Measurements from ENCODE around the gene OR4S1. TPM values are rescaled to one million over a fixed set of nuclear protein-coding genes. Genes with fewer than 3 reads are reported as not detected.
"Not testable (repeated sequence)": the region's sequence is repeated elsewhere in the genome, so short reads cannot be mapped to it uniquely, and the experiment has no call there.

Gene OR4S1
- total and polyA plus RNA-seq, 2 donors (not counting 1 experiment from before 2014, with no cell fraction given), result not detected

- H3K79me2 ChIP-seq (ENCODE audit: control insufficient read depth, insufficient read depth, low read length); CTCF ChIA-PET; intact Hi-C loops (cut with micrococcal nuclease); DNase-seq; H3K4me3 ChIP-seq (ENCODE audit: control extremely low read depth in 1 of 5, extremely low read depth in 1 of 5, insufficient read depth in 1 of 5, low read depth in 2 of 5, low read length in 4 of 5); H3K36me3 ChIP-seq (replicated peaks in 1 of 2; ENCODE audit: control extremely low read depth in 1 of 2, control insufficient read depth in 1 of 2, extremely low read depth in 1 of 2, insufficient read depth in 2 of 2, low read length in 1 of 2); H3K4me3 Mint-ChIP-seq; H3K9ac ChIP-seq (ENCODE audit: low read length); ATAC-seq (ENCODE audit: low read depth); H3K4me1 Mint-ChIP-seq; H3K4me2 ChIP-seq (replicated peaks; ENCODE audit: low read depth, low read length, poor library complexity, severe bottlenecking); H3K27ac ChIP-seq (ENCODE audit: low read length in 2 of 2); H4K20me1 ChIP-seq (ENCODE audit: control insufficient read depth, insufficient read depth, low read length, poor library complexity, severe bottlenecking); H2AFZ ChIP-seq (ENCODE audit: insufficient read depth, low read depth, low read length, poor library complexity, severe bottlenecking); H3K9me3 Mint-ChIP-seq (ENCODE audit: insufficient read depth); POLR2A ChIA-PET; H3K27ac Mint-ChIP-seq; H3K4me1 ChIP-seq (ENCODE audit: control insufficient read depth in 2 of 2, insufficient read depth in 2 of 2, low read length in 2 of 2); H3K9me3 ChIP-seq (ENCODE audit: control extremely low read depth in 1 of 3, control insufficient read depth in 2 of 3, insufficient read depth in 1 of 3, low read length in 2 of 3); H3K27me3 ChIP-seq (replicated peaks in 1 of 4; ENCODE audit: control extremely low read depth in 1 of 4, control insufficient read depth in 3 of 4, insufficient read depth in 4 of 4, low read length in 3 of 4): not testable (repeated sequence)
- peaks cover 12% of the 10 kb centered on the region for H3K27me3 Mint-ChIP-seq
- no CpG with 5 or more reads among the region's 2 CpGs for WGBS (ENCODE audit: insufficient coverage)
These were observed 36.5 kb downstream of the OR4S1 start for GRCh38 chr11:48342505-48342904.

- H3K27ac Mint-ChIP-seq; H3K4me3 Mint-ChIP-seq; H2AFZ ChIP-seq (ENCODE audit: insufficient read depth, low read depth, low read length, poor library complexity, severe bottlenecking); H3K36me3 ChIP-seq (replicated peaks in 1 of 2; ENCODE audit: control extremely low read depth in 1 of 2, control insufficient read depth in 1 of 2, extremely low read depth in 1 of 2, insufficient read depth in 2 of 2, low read length in 1 of 2); H3K4me2 ChIP-seq (replicated peaks; ENCODE audit: low read depth, low read length, poor library complexity, severe bottlenecking); intact Hi-C loops (cut with micrococcal nuclease); H3K27me3 ChIP-seq (replicated peaks in 1 of 4; ENCODE audit: control extremely low read depth in 1 of 4, control insufficient read depth in 3 of 4, insufficient read depth in 4 of 4, low read length in 3 of 4); H4K20me1 ChIP-seq (ENCODE audit: control insufficient read depth, insufficient read depth, low read length, poor library complexity, severe bottlenecking); H3K4me1 Mint-ChIP-seq; H3K9ac ChIP-seq (ENCODE audit: low read length); H3K9me3 ChIP-seq (ENCODE audit: control extremely low read depth in 1 of 3, control insufficient read depth in 2 of 3, insufficient read depth in 1 of 3, low read length in 2 of 3); CTCF ChIA-PET; POLR2A ChIA-PET; DNase-seq; H3K79me2 ChIP-seq (ENCODE audit: control insufficient read depth, insufficient read depth, low read length); H3K4me1 ChIP-seq (ENCODE audit: control insufficient read depth in 2 of 2, insufficient read depth in 2 of 2, low read length in 2 of 2); H3K27me3 Mint-ChIP-seq; H3K27ac ChIP-seq (ENCODE audit: low read length in 2 of 2); ATAC-seq (ENCODE audit: low read depth); H3K9me3 Mint-ChIP-seq (ENCODE audit: insufficient read depth); H3K4me3 ChIP-seq (ENCODE audit: control extremely low read depth in 1 of 5, extremely low read depth in 1 of 5, insufficient read depth in 1 of 5, low read depth in 2 of 5, low read length in 4 of 5): not testable (repeated sequence)
- 71% methylated on average over 4 of the region's 5 CpGs for WGBS (ENCODE audit: insufficient coverage)
These were observed 40.3 kb downstream of the OR4S1 start for GRCh38 chr11:48346286-48346685.

DNA sequence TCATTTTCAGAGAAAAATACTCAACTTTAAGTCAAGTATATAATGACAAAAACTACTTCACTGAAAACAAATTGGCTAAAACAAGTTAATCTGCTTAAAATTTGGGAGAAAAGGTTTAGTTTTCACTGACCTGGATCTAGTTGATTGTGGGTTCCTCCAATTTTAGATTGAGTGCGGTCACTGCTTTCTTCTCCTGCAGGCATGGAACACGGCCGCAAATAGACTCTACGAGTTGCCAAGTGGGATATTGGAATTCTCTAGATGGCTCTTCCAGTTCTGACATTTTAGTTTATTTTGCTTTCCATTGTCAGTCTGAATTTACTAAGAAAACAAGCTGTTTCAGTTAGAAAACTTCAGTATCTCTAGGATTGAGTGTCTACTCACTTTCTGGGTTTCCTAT, 48.0 kb downstream of the OR4S1 start:
- POLR2A ChIA-PET, result no interaction called here
- no peak for ATAC-seq (ENCODE audit: low read depth)
- H3K79me2 ChIP-seq (ENCODE audit: control insufficient read depth, insufficient read depth, low read length), result no peaks in the 10 kb centered on the region

More for the DNA sequence above, 48.0 kb downstream of the OR4S1 start:
- no peaks in the 10 kb centered on the region for H3K27me3 Mint-ChIP-seq
- intact Hi-C loops (cut with micrococcal nuclease), result no loop called here
- H3K36me3 ChIP-seq (replicated peaks in 1 of 2; ENCODE audit: control extremely low read depth in 1 of 2, control insufficient read depth in 1 of 2, extremely low read depth in 1 of 2, insufficient read depth in 2 of 2, low read length in 1 of 2), result no peaks in the 10 kb centered on the region
- H3K9me3 ChIP-seq (ENCODE audit: control extremely low read depth in 1 of 3, control insufficient read depth in 2 of 3, insufficient read depth in 1 of 3, low read length in 2 of 3), result peaks cover 0 to 12% (median 0%) of the 10 kb centered on the region in 3 donors
- 100% methylated on average over 1 of the region's 4 CpGs for WGBS (ENCODE audit: insufficient coverage)
- H3K9ac ChIP-seq (ENCODE audit: low read length), result no peak overlapping the region
- peaks cover 4% of the 10 kb centered on the region for H3K9me3 Mint-ChIP-seq (ENCODE audit: insufficient read depth)
- H3K4me2 ChIP-seq (replicated peaks; ENCODE audit: low read depth, low read length, poor library complexity, severe bottlenecking), result no peak overlapping the region
- no peaks in the 10 kb centered on the region for H3K4me1 ChIP-seq (ENCODE audit: control insufficient read depth in 2 of 2, insufficient read depth in 2 of 2, low read length in 2 of 2)
- H2AFZ ChIP-seq (ENCODE audit: insufficient read depth, low read depth, low read length, poor library complexity, severe bottlenecking), result no peak overlapping the region
- no peaks in the 10 kb centered on the region for H3K27me3 ChIP-seq (replicated peaks in 1 of 4; ENCODE audit: control extremely low read depth in 1 of 4, control insufficient read depth in 3 of 4, insufficient read depth in 4 of 4, low read length in 3 of 4)
- TF ChIP-seq, protein P1, sequence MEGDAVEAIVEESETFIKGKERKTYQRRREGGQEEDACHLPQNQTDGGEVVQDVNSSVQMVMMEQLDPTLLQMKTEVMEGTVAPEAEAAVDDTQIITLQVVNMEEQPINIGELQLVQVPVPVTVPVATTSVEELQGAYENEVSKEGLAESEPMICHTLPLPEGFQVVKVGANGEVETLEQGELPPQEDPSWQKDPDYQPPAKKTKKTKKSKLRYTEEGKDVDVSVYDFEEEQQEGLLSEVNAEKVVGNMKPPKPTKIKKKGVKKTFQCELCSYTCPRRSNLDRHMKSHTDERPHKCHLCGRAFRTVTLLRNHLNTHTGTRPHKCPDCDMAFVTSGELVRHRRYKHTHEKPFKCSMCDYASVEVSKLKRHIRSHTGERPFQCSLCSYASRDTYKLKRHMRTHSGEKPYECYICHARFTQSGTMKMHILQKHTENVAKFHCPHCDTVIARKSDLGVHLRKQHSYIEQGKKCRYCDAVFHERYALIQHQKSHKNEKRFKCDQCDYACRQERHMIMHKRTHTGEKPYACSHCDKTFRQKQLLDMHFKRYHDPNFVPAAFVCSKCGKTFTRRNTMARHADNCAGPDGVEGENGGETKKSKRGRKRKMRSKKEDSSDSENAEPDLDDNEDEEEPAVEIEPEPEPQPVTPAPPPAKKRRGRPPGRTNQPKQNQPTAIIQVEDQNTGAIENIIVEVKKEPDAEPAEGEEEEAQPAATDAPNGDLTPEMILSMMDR (IDR thresholded peaks at IDR 0.05), result no peak
- no peak for TF ChIP-seq EZH2 (IDR thresholded peaks at IDR 0.05; ENCODE audit: borderline replicate concordance, insufficient read depth, low read depth, low read length, poor library complexity, severe bottlenecking)
- H3K4me3 ChIP-seq (ENCODE audit: control extremely low read depth in 1 of 5, extremely low read depth in 1 of 5, insufficient read depth in 1 of 5, low read depth in 2 of 5, low read length in 4 of 5), result no peak overlapping the region
- no peak for DNase-seq
- no peak overlapping the region for H3K27ac ChIP-seq (ENCODE audit: low read length in 2 of 2)
- no peak overlapping the region for H3K4me3 Mint-ChIP-seq
- CTCF ChIA-PET, result no interaction called here
- no peak overlapping the region for H3K27ac Mint-ChIP-seq
- H3K4me1 Mint-ChIP-seq, result no peaks in the 10 kb centered on the region
- H4K20me1 ChIP-seq (ENCODE audit: control insufficient read depth, insufficient read depth, low read length, poor library complexity, severe bottlenecking), result no peaks in the 10 kb centered on the region

Data from B cell (primary cell).